Activated CD4-positive, alpha-beta T cell treated with anti-CD3 and anti-CD28 coated beads, Interleukin-2, amount 10 ng/mL, durations not matched to agents 7 days and 5 days (primary cell): ENCODE measurements around the gene C1QTNF2. TPM values are rescaled to one million over a fixed set of nuclear protein-coding genes. Genes with fewer than 3 reads are reported as not detected.

ENCODE experiments used
- CTCF ChIA-PET: fragments of 350-600 bp; sonication (Branson Sonifier 250); formaldehyde crosslinking; loops from one replicate; lab custom pipeline; 2021; ENCODE audit warnings: antibody characterized with exemption; lab: Charles Lee
- POLR2A ChIA-PET: fragments of 350-600 bp; sonication (Branson Sonifier 250); formaldehyde crosslinking; loops from one replicate; lab custom pipeline; 2021; ENCODE audit warnings: antibody characterized with exemption; lab: Charles Lee
- DNase-seq: peaks from one replicate; pipeline ENCODE4 v3.0.0-alpha.2; 2020
- H3K27ac Mint-ChIP-seq: one replicate; pipeline ENCODE4 v1.8.0; 2021; ENCODE audit warnings: mild to moderate bottlenecking, moderate library complexity, mixed read lengths
- H3K27me3 Mint-ChIP-seq: one replicate; pipeline ENCODE4 v1.8.0; 2021; ENCODE audit warnings: mixed read lengths
- H3K36me3 Mint-ChIP-seq: one replicate; pipeline ENCODE4 v1.8.0; 2021; ENCODE audit warnings: low read depth, mixed read lengths
- H3K4me1 Mint-ChIP-seq: one replicate; pipeline ENCODE4 v1.8.0; 2021; ENCODE audit warnings: mixed read lengths
- H3K4me3 Mint-ChIP-seq: one replicate; pipeline ENCODE4 v1.8.0; 2021; ENCODE audit warnings: mild to moderate bottlenecking, moderate library complexity, mixed read lengths
- H3K9me3 Mint-ChIP-seq: one replicate; pipeline ENCODE4 v1.8.0; 2021; ENCODE audit warnings: mixed read lengths
- total RNA-seq, 2 experiments: library from RNA; stranded (reverse); gene quantifications; one replicate each; pipeline ENCODE4 v1.2.3, GENCODE V29; 2021

The C1QTNF2 gene
- total RNA-seq, 2 experiments from 2014 or later, result not detected

DNA sequence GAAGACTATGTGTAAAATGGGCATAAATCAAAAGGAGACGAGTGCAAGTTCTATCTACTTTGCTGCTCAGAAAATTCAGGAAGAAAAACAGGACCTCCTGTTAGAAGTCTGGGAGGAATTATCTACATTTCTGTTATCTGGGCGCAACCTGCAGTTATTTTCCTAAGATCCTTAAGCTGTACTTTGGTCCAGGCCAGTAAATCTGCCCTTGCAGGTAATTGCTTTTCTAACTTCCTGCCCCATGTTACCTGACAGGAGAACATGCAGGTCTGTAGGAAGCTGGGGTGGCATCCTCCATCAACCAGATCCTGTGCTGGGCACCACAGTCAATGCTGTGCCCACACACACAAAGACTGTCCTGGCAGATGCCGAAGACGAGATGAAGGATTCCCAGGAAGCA, 63.7 kb downstream of the C1QTNF2 start:
- H3K4me1 Mint-ChIP-seq, result peaks cover 3% of the 10 kb centered on the region
- peaks cover 29% of the 10 kb centered on the region for H3K27me3 Mint-ChIP-seq
- no peaks in the 10 kb centered on the region for H3K36me3 Mint-ChIP-seq
- no peak overlapping the region for H3K27ac Mint-ChIP-seq
- ChIA-PET POLR2A (no interaction called here), CTCF (interaction anchor here (0.9 kb wide), 1 partner anchor 79 kb away, joined by 3 read pairs; no protein-coding TSS in a partner anchor)
- DNase-seq, result no peak
- H3K9me3 Mint-ChIP-seq, result no peaks in the 10 kb centered on the region
- H3K4me3 Mint-ChIP-seq, result no peak overlapping the region

DNA sequence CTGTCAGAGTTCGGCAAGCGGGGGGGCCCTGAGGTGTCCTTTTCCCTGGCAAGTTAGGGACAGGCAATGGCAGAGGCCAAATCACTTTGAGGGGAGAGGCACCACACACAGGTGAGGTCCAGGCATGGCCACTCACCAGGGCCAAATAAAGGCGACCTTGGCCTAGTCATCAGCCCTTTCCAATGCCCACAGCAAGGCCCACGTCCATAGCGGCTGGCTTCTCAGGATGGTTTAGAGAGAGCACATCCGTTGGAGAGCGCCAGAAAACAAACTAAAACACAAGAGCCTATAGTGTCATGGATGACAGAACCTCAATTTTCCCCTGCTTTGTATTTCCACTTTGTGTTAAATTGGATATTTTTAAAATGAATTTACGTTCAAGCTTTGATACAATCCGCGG, 65.1 kb downstream of the C1QTNF2 start:
- Mint-ChIP-seq H3K36me3 (no peaks in the 10 kb centered on the region), H3K9me3 (no peaks in the 10 kb centered on the region), H3K27me3 (peaks cover 16% of the 10 kb centered on the region), H3K4me1 (no peaks in the 10 kb centered on the region), H3K27ac (no peak overlapping the region), H3K4me3 (no peak overlapping the region)
- DNase-seq, result no peak
- CTCF ChIA-PET, result interaction anchor here (0.6 kb wide), 1 partner anchor 909 kb away, joined by 3 read pairs; no protein-coding TSS in a partner anchor
- POLR2A ChIA-PET, result no interaction called here

DNA sequence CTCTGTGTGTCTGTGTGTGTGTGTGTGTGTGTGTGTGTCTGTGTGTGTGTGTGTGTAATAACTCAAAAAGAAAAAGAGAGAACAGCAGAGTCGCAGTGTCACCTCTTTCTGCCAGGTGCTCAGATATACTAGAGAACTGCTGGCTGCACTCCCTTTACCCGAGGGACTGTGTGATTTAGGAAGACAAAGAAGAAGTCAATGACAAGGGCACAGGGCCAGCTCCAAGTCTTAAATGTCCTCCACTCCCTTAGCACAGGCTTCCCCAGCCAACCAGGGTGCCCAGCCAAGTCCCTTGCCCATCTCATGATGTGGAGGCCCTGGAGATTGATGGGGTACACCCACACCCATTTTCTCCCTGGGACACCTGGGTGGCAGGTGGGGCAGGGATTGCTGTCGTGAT, 66.7 kb downstream of the C1QTNF2 start:
- H3K36me3 Mint-ChIP-seq, result no peaks in the 10 kb centered on the region
- peaks cover 2% of the 10 kb centered on the region for H3K27me3 Mint-ChIP-seq
- POLR2A ChIA-PET, result no interaction called here
- H3K9me3 Mint-ChIP-seq, result no peaks in the 10 kb centered on the region
- CTCF ChIA-PET, result no interaction called here
- no peak for DNase-seq
- no peak overlapping the region for H3K4me3 Mint-ChIP-seq
- H3K4me1 Mint-ChIP-seq, result no peaks in the 10 kb centered on the region
- H3K27ac Mint-ChIP-seq, result no peak overlapping the region

DNA sequence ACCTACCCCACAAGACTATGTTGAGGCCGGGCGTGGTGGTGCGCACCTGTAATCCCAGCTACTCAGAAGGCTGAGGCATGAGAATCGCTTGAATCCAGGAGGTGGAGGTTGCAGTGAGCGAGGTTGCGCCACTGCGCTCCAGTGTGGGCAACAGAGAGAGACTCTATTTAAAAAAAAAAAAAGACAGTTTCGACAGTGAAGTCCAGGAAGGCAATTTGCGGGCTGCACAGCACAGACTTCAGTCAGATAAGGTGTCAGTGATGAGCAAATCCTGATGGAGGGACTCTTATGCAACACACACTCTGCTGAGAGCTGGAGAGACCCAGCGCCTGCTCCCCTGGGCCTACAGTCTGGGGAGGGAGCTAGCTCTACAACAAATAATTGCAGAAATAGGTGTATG, 72.2 kb downstream of the C1QTNF2 start:
- no peak for DNase-seq
- Mint-ChIP-seq H3K27me3 (no peaks in the 10 kb centered on the region), H3K27ac (no peak overlapping the region), H3K36me3 (no peaks in the 10 kb centered on the region), H3K4me3 (no peak overlapping the region), H3K9me3 (no peaks in the 10 kb centered on the region), H3K4me1 (no peaks in the 10 kb centered on the region)
- POLR2A ChIA-PET, result no interaction called here
- CTCF ChIA-PET, result interaction anchor here (0.6 kb wide), 2 partner anchors 24 to 159 kb away, joined by 3 read pairs; no protein-coding TSS in a partner anchor

DNA sequence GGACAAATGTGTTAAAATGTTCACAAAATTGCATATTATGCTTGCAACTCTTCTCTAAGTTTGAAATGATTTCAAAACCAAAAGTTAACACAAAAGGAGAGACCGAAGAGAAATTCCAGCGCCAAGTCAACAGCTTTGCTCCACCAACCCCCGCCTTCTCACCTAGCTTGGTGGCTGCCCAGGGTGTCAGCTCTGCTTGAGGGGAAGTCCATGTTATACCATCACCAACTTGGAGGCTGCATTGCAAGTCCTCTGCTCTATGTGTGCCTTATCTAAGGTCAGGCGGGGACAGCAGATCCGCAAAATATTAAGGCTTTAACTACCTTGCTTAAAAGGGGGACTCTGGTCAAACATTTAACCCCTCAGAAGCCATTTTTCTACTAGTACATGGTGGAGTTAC, 72.7 kb downstream of the C1QTNF2 start:
- Mint-ChIP-seq H3K4me3 (no peak overlapping the region), H3K27ac (no peak overlapping the region), H3K36me3 (no peaks in the 10 kb centered on the region), H3K9me3 (no peaks in the 10 kb centered on the region), H3K4me1 (no peaks in the 10 kb centered on the region), H3K27me3 (no peaks in the 10 kb centered on the region)
- POLR2A ChIA-PET, result no interaction called here
- DNase-seq, result no peak
- CTCF ChIA-PET, result no interaction called here

Other genes with a start within 250 kb of the C1QTNF2 start
- gene FABP6, start 141.1 kb downstream of the C1QTNF2 start, total RNA-seq, result not detected
- not detected for gene CCNJL, start 58.1 kb downstream of the C1QTNF2 start, total RNA-seq
- gene FAM200C, start 29.4 kb upstream of the C1QTNF2 start, total RNA-seq, result under 1 TPM; 0.62 to 0.73 TPM
- 10 to 100 TPM; 63.5 to 64.6 TPM for gene SLU7, start 48.5 kb upstream of the C1QTNF2 start, total RNA-seq
- gene PTTG1, start 51.2 kb upstream of the C1QTNF2 start, total RNA-seq, result 100 to 1,000 TPM; 160 to 189 TPM